ENCODE results near the gene C1orf21. TPM values are rescaled to one million over a fixed set of nuclear protein-coding genes. Genes with fewer than 3 reads are reported as not detected.

Gene C1orf21
- total and polyA plus RNA-seq, 2 of the 4 experiments (the other 2 are of a cell fraction) = 6.4 to 9.9 TPM

GRCh38 chr1:184476187-184476586 is 89.4 kb downstream of the C1orf21 start:
- no TSS peak for BruUV-seq (replicated peaks)
- no CpG with 5 or more reads among the region's 2 CpGs for WGBS, 2 experiments (ENCODE audit: extremely low coverage in 2 of 2, insufficient read length in 1 of 2)
- peaks cover 0 to 13% of the 10 kb centered on the region in 2 experiments; a peak in 1 of 4 replicates for H3K79me1 ChIP-seq (ENCODE audit: low read depth in 1 of 2, low read length in 2 of 2)
- H3K27ac ChIP-seq (ENCODE audit: insufficient read depth, low read length) = no peak overlapping the region
- no peak overlapping the region for H3K14ac ChIP-seq (replicated peaks; ENCODE audit: low read depth, low read length)
- 0 out of 2 replicates have a peak, but pooled peaks cover under 1% of the 10 kb centered on the region for H3K9me1 ChIP-seq (ENCODE audit: insufficient read depth, low read length)
- no peak overlapping the region for H2BK120ac ChIP-seq (ENCODE audit: low read depth, low read length)
- in situ Hi-C loops (cut with MboI; ENCODE audit: low sequenced_read_pairs) (no loop called here), intact Hi-C loops (cut with micrococcal nuclease) (no loop called here), dilution Hi-C loops (cut with HindIII; ENCODE audit: low sequenced_read_pairs, unreplicated experiment) (no loop called here)
- no peak overlapping the region for H3K23ac ChIP-seq (ENCODE audit: low read depth, low read length)
- no peak overlapping the region for H3K9ac ChIP-seq (ENCODE audit: low read depth, low read length)
- no peak overlapping the region for H2AFZ ChIP-seq (replicated peaks; ENCODE audit: low read length, poor library complexity)
- H2AK5ac ChIP-seq (ENCODE audit: low read depth, low read length) = no peak overlapping the region
- H3K18ac ChIP-seq (ENCODE audit: low read depth, low read length) = no peak overlapping the region
- H2AK9ac ChIP-seq (replicated peaks; ENCODE audit: low read depth, low read length, poor library complexity) = no peak overlapping the region
- no peak for ATAC-seq (ENCODE audit: low read depth)
- no peaks in the 10 kb centered on the region for H3K27me3 ChIP-seq (ENCODE audit: control insufficient read depth, insufficient read depth, low read length)
- no peak overlapping the region for H3K56ac ChIP-seq (ENCODE audit: extremely low read depth, insufficient read depth, low read length)
- no peak overlapping the region for H3K4me2 ChIP-seq (ENCODE audit: low read depth, low read length)
- POLR2A ChIA-PET (ENCODE audit: unreplicated experiment) = no interaction called here
- TF ChIP-seq FOS (IDR thresholded peaks at IDR 0.05; ENCODE audit: low read depth, low read length) = no peak
- TF ChIP-seq CTCF (conservative IDR thresholded peaks at IDR 0.05; ENCODE audit: low read depth, low read length) = no peak
- TF ChIP-seq RAD21 (IDR thresholded peaks at IDR 0.05; ENCODE audit: low read length) = no peak
- no peak for TF ChIP-seq USF2 (IDR thresholded peaks at IDR 0.05; ENCODE audit: low read depth, low read length)
- no peak for TF ChIP-seq RCOR1 (IDR thresholded peaks at IDR 0.05; ENCODE audit: insufficient replicate concordance, low read length)
- TF ChIP-seq MXI1 (IDR thresholded peaks at IDR 0.05; ENCODE audit: borderline replicate concordance, low read depth, low read length) = no peak
- TF ChIP-seq CHD1 (IDR thresholded peaks at IDR 0.05; ENCODE audit: low read depth, low read length) = no peak
- H3K4ac ChIP-seq (ENCODE audit: low read depth, low read length) = no peak overlapping the region
- no peak overlapping the region for H4K91ac ChIP-seq (ENCODE audit: insufficient read depth, low read depth, low read length)
- H4K20me1 ChIP-seq (ENCODE audit: insufficient read depth, low read length) = no peaks in the 10 kb centered on the region
- no peak for DNase-seq
- H4K5ac ChIP-seq (ENCODE audit: low read depth, low read length) = no peak overlapping the region
- no peaks in the 10 kb centered on the region for H3K36me3 ChIP-seq (ENCODE audit: control insufficient read depth, insufficient read depth, low read length)
- CTCF ChIA-PET = no interaction called here
- H4K8ac ChIP-seq (ENCODE audit: low read depth in 2 of 2, low read length in 2 of 2) = no peak overlapping the region
- H2BK20ac ChIP-seq (ENCODE audit: low read depth, low read length) = no peak overlapping the region
- H3K9me3 ChIP-seq (ENCODE audit: control insufficient read depth, insufficient read depth, low read length) = peaks cover 22% of the 10 kb centered on the region
- no peak overlapping the region for H2BK5ac ChIP-seq (ENCODE audit: low read depth, low read length, poor library complexity, severe bottlenecking)
- H3K4me1 ChIP-seq (ENCODE audit: control insufficient read depth, insufficient read depth, low read length) = peaks cover under 1% of the 10 kb centered on the region; the same call in 1 of the 2 replicates
- no peak overlapping the region for H3K4me3 ChIP-seq (ENCODE audit: insufficient read depth, low read depth, low read length)
- H2BK15ac ChIP-seq (ENCODE audit: low read depth, low read length) = no peak overlapping the region
